Measurements from ENCODE around the gene PTGFR.

GRCh38 chr1:78547081-78547480 is 56.3 kb downstream of the PTGFR start:
- TF ChIP-seq CTCF (IDR thresholded peaks at IDR 0.05; ENCODE audit: poor library complexity) (no peak), EZH2 (IDR thresholded peaks at IDR 0.05; ENCODE audit: borderline replicate concordance) (no peak)
